Upper lobe of left lung (tissue), 4 donors: ENCODE results near the gene RHBDL1.

Experiments used
- POLR2A ChIP-seq, 4 donors: fragments of 450-650 bp; IDR thresholded peaks; one replicate each; pipeline ENCODE4 v1.5.1; 2016 to 2017; ENCODE audit warnings: antibody characterized with exemption in 4 of 4, mild to moderate bottlenecking in 2 of 4
- TF ChIP-seq, protein P1 (sequence below), 6 experiments: fragments of 450-650 bp in 4 of 6; fragments of 200-600 bp in 2 of 6; sonication (generic) in 2 of 6; IDR thresholded peaks; one replicate each; pipeline ENCODE4 v1.5.1; 2016 to 2019; ENCODE audit warnings: antibody characterized with exemption in 6 of 6

DNA sequence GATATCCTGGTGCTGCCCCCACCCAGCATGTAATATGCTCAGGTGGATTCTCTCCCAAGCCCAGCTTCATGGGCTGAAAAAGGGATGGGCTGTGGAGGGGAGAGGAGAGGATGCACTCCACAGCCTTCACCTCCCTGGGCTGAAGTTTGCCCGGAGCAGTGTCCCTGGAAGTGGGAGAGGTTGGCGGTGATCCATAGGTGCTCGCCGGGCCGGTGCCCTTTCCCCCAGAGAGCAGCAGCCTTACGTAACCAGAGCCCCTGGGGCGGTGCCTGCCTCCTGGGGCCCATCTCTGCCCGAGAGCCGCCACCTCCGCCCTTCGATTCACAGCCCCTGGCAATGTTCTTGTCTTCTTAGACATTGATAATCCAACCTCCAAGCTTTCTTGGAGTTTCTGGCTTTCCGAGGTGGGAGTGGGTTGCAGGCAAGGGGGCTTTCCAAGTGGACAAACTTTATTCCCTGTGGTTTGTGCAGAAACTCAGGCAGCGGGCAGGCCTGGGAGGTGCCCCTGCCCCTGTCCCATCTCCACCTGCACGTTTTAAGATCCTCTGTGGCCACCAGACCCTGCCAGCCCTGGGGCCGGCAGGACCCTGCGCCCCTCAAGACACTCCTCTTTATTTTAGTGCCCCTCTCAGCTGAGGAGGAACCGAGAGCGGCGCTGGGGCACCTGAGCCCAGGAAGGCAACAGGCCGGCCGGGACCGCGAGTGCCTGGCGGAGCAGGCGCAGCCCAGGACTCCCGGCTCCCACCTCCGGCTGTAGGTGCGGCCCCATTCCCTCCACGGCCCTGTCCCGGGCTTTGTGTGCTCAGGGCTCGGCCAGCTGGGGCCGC lies 29.4 kb upstream of the RHBDL1 start:
- TF ChIP-seq, protein P1, sequence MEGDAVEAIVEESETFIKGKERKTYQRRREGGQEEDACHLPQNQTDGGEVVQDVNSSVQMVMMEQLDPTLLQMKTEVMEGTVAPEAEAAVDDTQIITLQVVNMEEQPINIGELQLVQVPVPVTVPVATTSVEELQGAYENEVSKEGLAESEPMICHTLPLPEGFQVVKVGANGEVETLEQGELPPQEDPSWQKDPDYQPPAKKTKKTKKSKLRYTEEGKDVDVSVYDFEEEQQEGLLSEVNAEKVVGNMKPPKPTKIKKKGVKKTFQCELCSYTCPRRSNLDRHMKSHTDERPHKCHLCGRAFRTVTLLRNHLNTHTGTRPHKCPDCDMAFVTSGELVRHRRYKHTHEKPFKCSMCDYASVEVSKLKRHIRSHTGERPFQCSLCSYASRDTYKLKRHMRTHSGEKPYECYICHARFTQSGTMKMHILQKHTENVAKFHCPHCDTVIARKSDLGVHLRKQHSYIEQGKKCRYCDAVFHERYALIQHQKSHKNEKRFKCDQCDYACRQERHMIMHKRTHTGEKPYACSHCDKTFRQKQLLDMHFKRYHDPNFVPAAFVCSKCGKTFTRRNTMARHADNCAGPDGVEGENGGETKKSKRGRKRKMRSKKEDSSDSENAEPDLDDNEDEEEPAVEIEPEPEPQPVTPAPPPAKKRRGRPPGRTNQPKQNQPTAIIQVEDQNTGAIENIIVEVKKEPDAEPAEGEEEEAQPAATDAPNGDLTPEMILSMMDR (IDR thresholded peaks at IDR 0.05), result no peak
- no peak for TF ChIP-seq POLR2A (IDR thresholded peaks at IDR 0.05)
